Measurements from ENCODE around the gene ADGRV1.

- no peak for TF ChIP-seq REST (IDR thresholded peaks at IDR 0.05; ENCODE audit: insufficient read depth in 1 of 2, low read depth in 2 of 2, low read length in 2 of 2)
- no peak for TF ChIP-seq TAF1 (IDR thresholded peaks at IDR 0.05; ENCODE audit: borderline replicate concordance, insufficient read depth, low read length)
- no peak for TF ChIP-seq SIN3A (IDR thresholded peaks at IDR 0.05; ENCODE audit: borderline replicate concordance, insufficient read depth, low read length)
Observed at GRCh38 chr5:90598293-90598692, 39.7 kb downstream of the ADGRV1 start.

All from PFSK-1 (cell line).